ENCODE results near the gene ADGRG2. TPM values are rescaled to one million over a fixed set of nuclear protein-coding genes. Genes with fewer than 3 reads are reported as not detected.

The ADGRG2 gene
- total RNA-seq, 1 experiment from 2014 or later, result 8.2 TPM

DNA sequence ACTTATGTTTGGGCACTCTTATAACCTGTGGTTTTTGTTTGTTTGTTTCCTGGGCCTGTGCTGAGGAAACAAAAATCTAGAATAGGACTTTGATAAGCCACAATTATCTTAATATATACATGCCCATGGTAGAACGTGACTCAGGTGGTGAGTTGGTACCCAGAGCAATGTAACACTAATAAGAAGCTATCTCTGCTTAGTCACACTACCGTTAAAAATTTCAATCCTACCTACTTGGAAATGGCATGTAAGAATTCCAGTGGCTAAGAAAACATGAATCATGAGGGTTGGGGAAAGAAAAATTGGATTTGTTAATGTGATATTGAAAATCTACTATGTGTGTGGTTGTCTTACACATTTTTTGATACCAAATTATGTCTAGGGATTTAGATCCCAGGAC lies 30.5 kb upstream of the ADGRG2 start (continued):
- TF ChIP-seq, protein P1, sequence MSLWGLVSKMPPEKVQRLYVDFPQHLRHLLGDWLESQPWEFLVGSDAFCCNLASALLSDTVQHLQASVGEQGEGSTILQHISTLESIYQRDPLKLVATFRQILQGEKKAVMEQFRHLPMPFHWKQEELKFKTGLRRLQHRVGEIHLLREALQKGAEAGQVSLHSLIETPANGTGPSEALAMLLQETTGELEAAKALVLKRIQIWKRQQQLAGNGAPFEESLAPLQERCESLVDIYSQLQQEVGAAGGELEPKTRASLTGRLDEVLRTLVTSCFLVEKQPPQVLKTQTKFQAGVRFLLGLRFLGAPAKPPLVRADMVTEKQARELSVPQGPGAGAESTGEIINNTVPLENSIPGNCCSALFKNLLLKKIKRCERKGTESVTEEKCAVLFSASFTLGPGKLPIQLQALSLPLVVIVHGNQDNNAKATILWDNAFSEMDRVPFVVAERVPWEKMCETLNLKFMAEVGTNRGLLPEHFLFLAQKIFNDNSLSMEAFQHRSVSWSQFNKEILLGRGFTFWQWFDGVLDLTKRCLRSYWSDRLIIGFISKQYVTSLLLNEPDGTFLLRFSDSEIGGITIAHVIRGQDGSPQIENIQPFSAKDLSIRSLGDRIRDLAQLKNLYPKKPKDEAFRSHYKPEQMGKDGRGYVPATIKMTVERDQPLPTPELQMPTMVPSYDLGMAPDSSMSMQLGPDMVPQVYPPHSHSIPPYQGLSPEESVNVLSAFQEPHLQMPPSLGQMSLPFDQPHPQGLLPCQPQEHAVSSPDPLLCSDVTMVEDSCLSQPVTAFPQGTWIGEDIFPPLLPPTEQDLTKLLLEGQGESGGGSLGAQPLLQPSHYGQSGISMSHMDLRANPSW (CRISPR knock-in tag; conservative IDR thresholded peaks at IDR 0.05; ENCODE audit: low read depth), result no peak
- TF ChIP-seq PRRX2 (CRISPR knock-in tag; IDR thresholded peaks at IDR 0.05) (no peak), NFYB (CRISPR knock-in tag; conservative IDR thresholded peaks at IDR 0.05; ENCODE audit: low read depth) (no peak), CBFB (CRISPR knock-in tag; IDR thresholded peaks at IDR 0.05; ENCODE audit: low read depth) (no peak), SMAD4 (CRISPR knock-in tag; IDR thresholded peaks at IDR 0.05) (no peak)

DNA sequence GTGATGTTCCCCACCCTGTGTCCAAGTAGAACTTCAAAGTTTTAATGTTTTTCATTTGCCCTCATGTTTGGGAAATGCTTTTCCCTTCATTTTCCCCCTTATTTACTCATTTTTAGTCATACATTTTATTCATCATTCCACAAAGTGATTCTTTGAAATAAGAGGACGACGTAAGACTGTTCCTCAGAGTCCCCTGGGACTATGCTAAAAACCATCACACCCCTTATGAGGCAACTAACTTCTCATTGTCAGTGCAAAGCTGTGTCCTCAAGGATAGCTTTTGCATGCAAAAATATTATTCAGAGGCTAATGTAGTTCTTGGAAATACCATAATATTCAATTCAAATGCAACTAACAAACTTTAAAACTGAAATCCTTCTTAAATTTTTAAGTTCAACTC lies 14.8 kb upstream of the ADGRG2 start:
- ChIA-PET POLR2A (no interaction called here), CTCF (no interaction called here)
- no peak overlapping the region for H3K27ac Mint-ChIP-seq

DNA sequence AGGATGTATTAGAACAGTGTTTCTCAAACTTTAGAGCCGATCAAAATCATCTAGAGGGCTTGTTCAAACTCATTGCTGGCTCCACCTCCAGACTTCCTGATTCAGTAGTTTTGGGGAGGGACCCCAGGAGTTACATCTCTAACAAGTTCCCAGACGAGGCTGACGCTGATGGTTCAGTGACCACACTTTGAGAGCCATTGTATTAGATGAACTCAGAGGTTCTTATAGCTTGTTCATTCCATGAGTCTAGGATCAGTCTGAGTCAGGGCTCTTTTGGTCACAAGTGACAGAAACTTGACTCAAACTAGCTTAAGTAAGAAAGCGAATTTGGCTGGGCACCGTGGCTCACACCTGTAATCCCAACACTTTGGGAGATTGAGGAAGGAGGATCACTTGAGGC lies 11.5 kb upstream of the ADGRG2 start:
- DNase-seq (ENCODE audit: low spot score) (no peak), ATAC-seq (no peak)
- ChIA-PET POLR2A (no interaction called here), CTCF (interaction anchor here (0.5 kb wide), 1 partner anchor 11 kb away, joined by 3 read pairs; the partner anchor contains the start of gene ADGRG2)
- Mint-ChIP-seq H3K4me3 (no peak overlapping the region), H3K36me3 (no peaks in the 10 kb centered on the region), H3K4me1 (peaks cover 12% of the 10 kb centered on the region), H3K27ac (no peak overlapping the region), H3K9me3 (no peaks in the 10 kb centered on the region), H3K27me3 (ENCODE audit: low read depth) (no peaks in the 10 kb centered on the region)
- TF ChIP-seq, protein P2, sequence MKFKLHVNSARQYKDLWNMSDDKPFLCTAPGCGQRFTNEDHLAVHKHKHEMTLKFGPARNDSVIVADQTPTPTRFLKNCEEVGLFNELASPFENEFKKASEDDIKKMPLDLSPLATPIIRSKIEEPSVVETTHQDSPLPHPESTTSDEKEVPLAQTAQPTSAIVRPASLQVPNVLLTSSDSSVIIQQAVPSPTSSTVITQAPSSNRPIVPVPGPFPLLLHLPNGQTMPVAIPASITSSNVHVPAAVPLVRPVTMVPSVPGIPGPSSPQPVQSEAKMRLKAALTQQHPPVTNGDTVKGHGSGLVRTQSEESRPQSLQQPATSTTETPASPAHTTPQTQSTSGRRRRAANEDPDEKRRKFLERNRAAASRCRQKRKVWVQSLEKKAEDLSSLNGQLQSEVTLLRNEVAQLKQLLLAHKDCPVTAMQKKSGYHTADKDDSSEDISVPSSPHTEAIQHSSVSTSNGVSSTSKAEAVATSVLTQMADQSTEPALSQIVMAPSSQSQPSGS (CRISPR knock-in tag; IDR thresholded peaks at IDR 0.05; ENCODE audit: borderline replicate concordance, low read depth), result no peak
- TF ChIP-seq, protein P3, sequence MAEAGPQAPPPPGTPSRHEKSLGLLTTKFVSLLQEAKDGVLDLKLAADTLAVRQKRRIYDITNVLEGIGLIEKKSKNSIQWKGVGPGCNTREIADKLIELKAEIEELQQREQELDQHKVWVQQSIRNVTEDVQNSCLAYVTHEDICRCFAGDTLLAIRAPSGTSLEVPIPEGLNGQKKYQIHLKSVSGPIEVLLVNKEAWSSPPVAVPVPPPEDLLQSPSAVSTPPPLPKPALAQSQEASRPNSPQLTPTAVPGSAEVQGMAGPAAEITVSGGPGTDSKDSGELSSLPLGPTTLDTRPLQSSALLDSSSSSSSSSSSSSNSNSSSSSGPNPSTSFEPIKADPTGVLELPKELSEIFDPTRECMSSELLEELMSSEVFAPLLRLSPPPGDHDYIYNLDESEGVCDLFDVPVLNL (CRISPR knock-in tag; IDR thresholded peaks at IDR 0.05; ENCODE audit: borderline replicate concordance, low read depth), result no peak
- TF ChIP-seq, protein P4, sequence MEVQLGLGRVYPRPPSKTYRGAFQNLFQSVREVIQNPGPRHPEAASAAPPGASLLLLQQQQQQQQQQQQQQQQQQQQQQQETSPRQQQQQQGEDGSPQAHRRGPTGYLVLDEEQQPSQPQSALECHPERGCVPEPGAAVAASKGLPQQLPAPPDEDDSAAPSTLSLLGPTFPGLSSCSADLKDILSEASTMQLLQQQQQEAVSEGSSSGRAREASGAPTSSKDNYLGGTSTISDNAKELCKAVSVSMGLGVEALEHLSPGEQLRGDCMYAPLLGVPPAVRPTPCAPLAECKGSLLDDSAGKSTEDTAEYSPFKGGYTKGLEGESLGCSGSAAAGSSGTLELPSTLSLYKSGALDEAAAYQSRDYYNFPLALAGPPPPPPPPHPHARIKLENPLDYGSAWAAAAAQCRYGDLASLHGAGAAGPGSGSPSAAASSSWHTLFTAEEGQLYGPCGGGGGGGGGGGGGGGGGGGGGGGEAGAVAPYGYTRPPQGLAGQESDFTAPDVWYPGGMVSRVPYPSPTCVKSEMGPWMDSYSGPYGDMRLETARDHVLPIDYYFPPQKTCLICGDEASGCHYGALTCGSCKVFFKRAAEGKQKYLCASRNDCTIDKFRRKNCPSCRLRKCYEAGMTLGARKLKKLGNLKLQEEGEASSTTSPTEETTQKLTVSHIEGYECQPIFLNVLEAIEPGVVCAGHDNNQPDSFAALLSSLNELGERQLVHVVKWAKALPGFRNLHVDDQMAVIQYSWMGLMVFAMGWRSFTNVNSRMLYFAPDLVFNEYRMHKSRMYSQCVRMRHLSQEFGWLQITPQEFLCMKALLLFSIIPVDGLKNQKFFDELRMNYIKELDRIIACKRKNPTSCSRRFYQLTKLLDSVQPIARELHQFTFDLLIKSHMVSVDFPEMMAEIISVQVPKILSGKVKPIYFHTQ (CRISPR knock-in tag; IDR thresholded peaks at IDR 0.05), result no peak
- TF ChIP-seq RORB (CRISPR knock-in tag; IDR thresholded peaks at IDR 0.05) (no peak), ZNF416 (CRISPR knock-in tag; IDR thresholded peaks at IDR 0.05) (no peak), SP1 (CRISPR knock-in tag; conservative IDR thresholded peaks at IDR 0.05) (no peak), GTF2I (CRISPR knock-in tag; conservative IDR thresholded peaks at IDR 0.05) (no peak), NR3C1 (CRISPR knock-in tag; conservative IDR thresholded peaks at IDR 0.05; ENCODE audit: low read depth) (no peak), GRHL2 (CRISPR knock-in tag; IDR thresholded peaks at IDR 0.05; ENCODE audit: insufficient replicate concordance, severe bottlenecking) (no peak)
- TF ChIP-seq, protein P5, sequence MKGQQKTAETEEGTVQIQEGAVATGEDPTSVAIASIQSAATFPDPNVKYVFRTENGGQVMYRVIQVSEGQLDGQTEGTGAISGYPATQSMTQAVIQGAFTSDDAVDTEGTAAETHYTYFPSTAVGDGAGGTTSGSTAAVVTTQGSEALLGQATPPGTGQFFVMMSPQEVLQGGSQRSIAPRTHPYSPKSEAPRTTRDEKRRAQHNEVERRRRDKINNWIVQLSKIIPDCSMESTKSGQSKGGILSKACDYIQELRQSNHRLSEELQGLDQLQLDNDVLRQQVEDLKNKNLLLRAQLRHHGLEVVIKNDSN (CRISPR knock-in tag; IDR thresholded peaks at IDR 0.05), result no peak
- TF ChIP-seq, protein P6, sequence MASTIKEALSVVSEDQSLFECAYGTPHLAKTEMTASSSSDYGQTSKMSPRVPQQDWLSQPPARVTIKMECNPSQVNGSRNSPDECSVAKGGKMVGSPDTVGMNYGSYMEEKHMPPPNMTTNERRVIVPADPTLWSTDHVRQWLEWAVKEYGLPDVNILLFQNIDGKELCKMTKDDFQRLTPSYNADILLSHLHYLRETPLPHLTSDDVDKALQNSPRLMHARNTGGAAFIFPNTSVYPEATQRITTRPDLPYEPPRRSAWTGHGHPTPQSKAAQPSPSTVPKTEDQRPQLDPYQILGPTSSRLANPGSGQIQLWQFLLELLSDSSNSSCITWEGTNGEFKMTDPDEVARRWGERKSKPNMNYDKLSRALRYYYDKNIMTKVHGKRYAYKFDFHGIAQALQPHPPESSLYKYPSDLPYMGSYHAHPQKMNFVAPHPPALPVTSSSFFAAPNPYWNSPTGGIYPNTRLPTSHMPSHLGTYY (CRISPR knock-in tag; IDR thresholded peaks at IDR 0.05), result no peak

More for the DNA sequence above, 14.8 kb upstream of the ADGRG2 start:
- Mint-ChIP-seq H3K27me3 (ENCODE audit: low read depth) (no peaks in the 10 kb centered on the region), H3K4me3 (no peak overlapping the region), H3K4me1 (peaks cover 16% of the 10 kb centered on the region), H3K9me3 (peaks cover 2% of the 10 kb centered on the region; the same call in 1 of the 2 replicates), H3K36me3 (peaks cover under 1% of the 10 kb centered on the region)
- DNase-seq (ENCODE audit: low spot score) (no peak), ATAC-seq (no peak)
- TF ChIP-seq NFYB (CRISPR knock-in tag; conservative IDR thresholded peaks at IDR 0.05; ENCODE audit: low read depth), result no peak
- no peak for TF ChIP-seq ZNF263 (CRISPR knock-in tag; IDR thresholded peaks at IDR 0.05; ENCODE audit: low read depth)
- TF ChIP-seq NR1H2 (CRISPR knock-in tag; IDR thresholded peaks at IDR 0.05), result no peak
- TF ChIP-seq, protein P6 (CRISPR knock-in tag; IDR thresholded peaks at IDR 0.05), result no peak

Data from WTC11 (cell line).